ENCODE data around the gene FLRT2. TPM values are rescaled to one million over a fixed set of nuclear protein-coding genes. Genes with fewer than 3 reads are reported as not detected.

The FLRT2 gene
- total RNA-seq, 1 donor from 2014 or later, result 168 TPM

- no peak for DNase-seq (ENCODE audit: extremely low spot score, unreplicated experiment)
- Mint-ChIP-seq H3K27me3 (ENCODE audit: unreplicated experiment) (no peaks in the 10 kb centered on the region), H3K4me3 (ENCODE audit: unreplicated experiment) (no peak overlapping the region), H3K4me1 (ENCODE audit: unreplicated experiment) (peaks cover 4% of the 10 kb centered on the region), H3K9me3 (ENCODE audit: unreplicated experiment) (peaks cover 12% of the 10 kb centered on the region), H3K36me3 (ENCODE audit: unreplicated experiment) (peaks cover 1% of the 10 kb centered on the region), H3K27ac (ENCODE audit: unreplicated experiment) (no peak overlapping the region)
- no peak for TF ChIP-seq CTCF (IDR thresholded peaks at IDR 0.05)
These were observed 42.7 kb upstream of the FLRT2 start for GRCh38 chr14:85487215-85487614.

- DNase-seq (ENCODE audit: extremely low spot score, unreplicated experiment), result no peak
- Mint-ChIP-seq H3K4me3 (ENCODE audit: unreplicated experiment) (no peak overlapping the region), H3K4me1 (ENCODE audit: unreplicated experiment) (peaks cover 4% of the 10 kb centered on the region), H3K27ac (ENCODE audit: unreplicated experiment) (no peak overlapping the region), H3K9me3 (ENCODE audit: unreplicated experiment) (no peaks in the 10 kb centered on the region), H3K36me3 (ENCODE audit: unreplicated experiment) (no peaks in the 10 kb centered on the region), H3K27me3 (ENCODE audit: unreplicated experiment) (no peaks in the 10 kb centered on the region)
- no peak for TF ChIP-seq CTCF (IDR thresholded peaks at IDR 0.05)
These were observed 28.2 kb upstream of the FLRT2 start for GRCh38 chr14:85501751-85502150.

GRCh38 chr14:85508863-85509262, 21.1 kb upstream of the FLRT2 start:
- no peak overlapping the region for H3K4me3 Mint-ChIP-seq (ENCODE audit: unreplicated experiment)
- H3K27me3 Mint-ChIP-seq (ENCODE audit: unreplicated experiment), result no peaks in the 10 kb centered on the region
- DNase-seq (ENCODE audit: extremely low spot score, unreplicated experiment), result no peak
- H3K9me3 Mint-ChIP-seq (ENCODE audit: unreplicated experiment), result peaks cover 8% of the 10 kb centered on the region
- no peak for TF ChIP-seq CTCF (IDR thresholded peaks at IDR 0.05)
- no peak overlapping the region for H3K27ac Mint-ChIP-seq (ENCODE audit: unreplicated experiment)
- no peaks in the 10 kb centered on the region for H3K36me3 Mint-ChIP-seq (ENCODE audit: unreplicated experiment)
- H3K4me1 Mint-ChIP-seq (ENCODE audit: unreplicated experiment), result no peaks in the 10 kb centered on the region

- TF ChIP-seq CTCF (IDR thresholded peaks at IDR 0.05), result no peak
- Mint-ChIP-seq H3K27me3 (ENCODE audit: unreplicated experiment) (no peaks in the 10 kb centered on the region), H3K4me1 (ENCODE audit: unreplicated experiment) (peaks cover 17% of the 10 kb centered on the region), H3K36me3 (ENCODE audit: unreplicated experiment) (no peaks in the 10 kb centered on the region), H3K9me3 (ENCODE audit: unreplicated experiment) (peaks cover 8% of the 10 kb centered on the region), H3K27ac (ENCODE audit: unreplicated experiment) (no peak overlapping the region), H3K4me3 (ENCODE audit: unreplicated experiment) (no peak overlapping the region)
- DNase-seq (ENCODE audit: extremely low spot score, unreplicated experiment), result no peak
These were observed 17.5 kb upstream of the FLRT2 start for GRCh38 chr14:85512451-85512850.

- H3K36me3 Mint-ChIP-seq (ENCODE audit: unreplicated experiment), result no peaks in the 10 kb centered on the region
- peaks cover 22% of the 10 kb centered on the region for H3K4me1 Mint-ChIP-seq (ENCODE audit: unreplicated experiment)
- H3K27me3 Mint-ChIP-seq (ENCODE audit: unreplicated experiment), result no peaks in the 10 kb centered on the region
- no peak overlapping the region for H3K27ac Mint-ChIP-seq (ENCODE audit: unreplicated experiment)
- no peak for DNase-seq (ENCODE audit: extremely low spot score, unreplicated experiment)
- peaks cover 8% of the 10 kb centered on the region for H3K9me3 Mint-ChIP-seq (ENCODE audit: unreplicated experiment)
- no peak overlapping the region for H3K4me3 Mint-ChIP-seq (ENCODE audit: unreplicated experiment)
- TF ChIP-seq CTCF (IDR thresholded peaks at IDR 0.05), result no peak
These were observed 15.5 kb upstream of the FLRT2 start for GRCh38 chr14:85514487-85514886.
